ENCODE results near the gene HIPK3.

DNA sequence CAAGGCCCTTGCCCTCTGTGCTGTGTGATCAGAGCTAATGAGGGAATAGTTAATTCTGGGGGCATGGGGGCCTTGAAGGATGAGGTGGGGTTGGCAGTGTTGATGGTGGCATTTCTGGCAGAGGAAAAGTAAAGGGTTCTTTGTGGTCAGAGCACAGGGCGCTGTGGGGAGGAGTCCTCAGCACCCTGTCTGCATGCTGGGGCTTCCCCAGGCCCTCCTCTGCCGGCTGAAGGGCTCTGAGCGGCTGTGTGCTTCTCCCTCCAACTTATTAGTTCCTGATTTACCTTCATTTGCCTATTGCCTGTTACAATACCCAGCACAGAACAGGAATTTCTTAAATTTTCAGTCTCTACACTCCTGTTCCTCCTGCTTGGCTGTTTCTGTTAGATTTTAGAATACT lies 122.8 kb downstream of the HIPK3 start:
- no peak for TF ChIP-seq SIN3A (IDR thresholded peaks at IDR 0.05; ENCODE audit: borderline replicate concordance, insufficient read depth, low read length)
- no peak for TF ChIP-seq POLR2AphosphoS5 (IDR thresholded peaks at IDR 0.05; ENCODE audit: low read depth, low read length)
- no peak for TF ChIP-seq TAF1 (IDR thresholded peaks at IDR 0.05; ENCODE audit: borderline replicate concordance, insufficient read depth, low read length)
- TF ChIP-seq, protein P1, sequence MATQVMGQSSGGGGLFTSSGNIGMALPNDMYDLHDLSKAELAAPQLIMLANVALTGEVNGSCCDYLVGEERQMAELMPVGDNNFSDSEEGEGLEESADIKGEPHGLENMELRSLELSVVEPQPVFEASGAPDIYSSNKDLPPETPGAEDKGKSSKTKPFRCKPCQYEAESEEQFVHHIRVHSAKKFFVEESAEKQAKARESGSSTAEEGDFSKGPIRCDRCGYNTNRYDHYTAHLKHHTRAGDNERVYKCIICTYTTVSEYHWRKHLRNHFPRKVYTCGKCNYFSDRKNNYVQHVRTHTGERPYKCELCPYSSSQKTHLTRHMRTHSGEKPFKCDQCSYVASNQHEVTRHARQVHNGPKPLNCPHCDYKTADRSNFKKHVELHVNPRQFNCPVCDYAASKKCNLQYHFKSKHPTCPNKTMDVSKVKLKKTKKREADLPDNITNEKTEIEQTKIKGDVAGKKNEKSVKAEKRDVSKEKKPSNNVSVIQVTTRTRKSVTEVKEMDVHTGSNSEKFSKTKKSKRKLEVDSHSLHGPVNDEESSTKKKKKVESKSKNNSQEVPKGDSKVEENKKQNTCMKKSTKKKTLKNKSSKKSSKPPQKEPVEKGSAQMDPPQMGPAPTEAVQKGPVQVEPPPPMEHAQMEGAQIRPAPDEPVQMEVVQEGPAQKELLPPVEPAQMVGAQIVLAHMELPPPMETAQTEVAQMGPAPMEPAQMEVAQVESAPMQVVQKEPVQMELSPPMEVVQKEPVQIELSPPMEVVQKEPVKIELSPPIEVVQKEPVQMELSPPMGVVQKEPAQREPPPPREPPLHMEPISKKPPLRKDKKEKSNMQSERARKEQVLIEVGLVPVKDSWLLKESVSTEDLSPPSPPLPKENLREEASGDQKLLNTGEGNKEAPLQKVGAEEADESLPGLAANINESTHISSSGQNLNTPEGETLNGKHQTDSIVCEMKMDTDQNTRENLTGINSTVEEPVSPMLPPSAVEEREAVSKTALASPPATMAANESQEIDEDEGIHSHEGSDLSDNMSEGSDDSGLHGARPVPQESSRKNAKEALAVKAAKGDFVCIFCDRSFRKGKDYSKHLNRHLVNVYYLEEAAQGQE (IDR thresholded peaks at IDR 0.05; ENCODE audit: insufficient read depth in 1 of 2, low read depth in 2 of 2, low read length in 2 of 2): no peak
- TF ChIP-seq FOXP2 (optimal IDR thresholded peaks at IDR 0.05; ENCODE audit: borderline replicate concordance, extremely low read depth, extremely low read length, insufficient read depth): no peak
